Measurements from ENCODE around the gene AQP9. TPM values are rescaled to one million over a fixed set of nuclear protein-coding genes. Genes with fewer than 3 reads are reported as not detected.

Gene AQP9
- total RNA-seq, 1 donor from 2014 or later: not detected

DNA sequence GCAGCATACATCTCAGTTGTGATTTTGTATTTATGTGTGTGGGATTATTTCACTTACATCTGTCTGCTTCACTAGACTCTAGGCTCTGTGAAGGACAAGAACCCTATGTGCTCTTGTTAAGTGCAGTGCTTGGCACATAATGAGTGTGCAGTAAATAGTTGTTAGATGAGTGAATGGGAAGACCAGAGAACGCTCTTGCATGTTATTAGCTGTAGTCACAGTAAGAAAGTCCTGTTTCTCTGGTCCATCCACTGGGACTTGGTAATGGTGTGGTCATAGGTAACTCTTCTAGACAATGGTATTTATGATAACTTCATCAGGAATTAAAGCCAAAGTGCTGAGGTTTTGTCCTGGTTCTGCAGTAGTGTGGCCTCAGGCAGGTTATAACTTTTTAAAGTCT, 1.4 kb upstream of the AQP9 start:
- TF ChIP-seq, protein P1, sequence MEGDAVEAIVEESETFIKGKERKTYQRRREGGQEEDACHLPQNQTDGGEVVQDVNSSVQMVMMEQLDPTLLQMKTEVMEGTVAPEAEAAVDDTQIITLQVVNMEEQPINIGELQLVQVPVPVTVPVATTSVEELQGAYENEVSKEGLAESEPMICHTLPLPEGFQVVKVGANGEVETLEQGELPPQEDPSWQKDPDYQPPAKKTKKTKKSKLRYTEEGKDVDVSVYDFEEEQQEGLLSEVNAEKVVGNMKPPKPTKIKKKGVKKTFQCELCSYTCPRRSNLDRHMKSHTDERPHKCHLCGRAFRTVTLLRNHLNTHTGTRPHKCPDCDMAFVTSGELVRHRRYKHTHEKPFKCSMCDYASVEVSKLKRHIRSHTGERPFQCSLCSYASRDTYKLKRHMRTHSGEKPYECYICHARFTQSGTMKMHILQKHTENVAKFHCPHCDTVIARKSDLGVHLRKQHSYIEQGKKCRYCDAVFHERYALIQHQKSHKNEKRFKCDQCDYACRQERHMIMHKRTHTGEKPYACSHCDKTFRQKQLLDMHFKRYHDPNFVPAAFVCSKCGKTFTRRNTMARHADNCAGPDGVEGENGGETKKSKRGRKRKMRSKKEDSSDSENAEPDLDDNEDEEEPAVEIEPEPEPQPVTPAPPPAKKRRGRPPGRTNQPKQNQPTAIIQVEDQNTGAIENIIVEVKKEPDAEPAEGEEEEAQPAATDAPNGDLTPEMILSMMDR (IDR thresholded peaks at IDR 0.05): no peak
- TF ChIP-seq EZH2phosphoT487 (IDR thresholded peaks at IDR 0.05) (no peak), EZH2 (IDR thresholded peaks at IDR 0.05) (no peak)
- Histone ChIP-seq H2AFZ (replicated peaks) (no peak overlapping the region), H3K27me3 (no peaks in the 10 kb centered on the region), H3K36me3 (no peaks in the 10 kb centered on the region), H3K9me3 (ENCODE audit: low read depth) (no peaks in the 10 kb centered on the region), H3K27ac (no peak overlapping the region), H3K79me2 (ENCODE audit: low read depth) (no peaks in the 10 kb centered on the region), H3K4me2 (no peak overlapping the region), H3F3A (ENCODE audit: low read depth) (no peaks in the 10 kb centered on the region), H4K20me1 (ENCODE audit: low read depth) (no peaks in the 10 kb centered on the region), H3K4me3 (no peak overlapping the region), H3K4me1 (no peaks in the 10 kb centered on the region), H3K9ac (no peak overlapping the region)
- DNase-seq (ENCODE audit: low spot score): no peak
- Mint-ChIP-seq H3K36me3 (no peaks in the 10 kb centered on the region), H3K27me3 (ENCODE audit: insufficient read depth, low read depth) (peaks cover 4% of the 10 kb centered on the region), H3K4me3 (no peak overlapping the region), H3K4me1 (no peaks in the 10 kb centered on the region), H3K27ac (no peak overlapping the region), H3K9me3 (no peaks in the 10 kb centered on the region)

DNA sequence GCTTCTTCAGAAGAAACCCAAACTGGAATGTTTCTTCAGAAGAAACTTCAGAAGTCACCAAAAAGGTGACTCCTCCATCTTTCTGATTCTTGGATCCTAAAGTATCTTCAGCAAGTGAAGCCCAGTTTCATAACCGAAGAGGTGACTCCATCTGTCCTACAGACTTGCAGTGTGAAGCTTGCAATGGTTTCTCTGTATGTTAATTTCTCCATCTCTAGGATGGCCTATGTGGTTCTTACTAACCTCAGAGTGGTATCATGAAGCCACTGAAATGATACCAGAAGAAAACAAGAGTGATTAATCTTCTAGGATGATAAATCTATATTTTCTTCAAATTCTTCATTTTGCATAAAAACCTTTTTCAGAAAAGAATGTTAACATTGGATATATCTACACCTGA, 495 bp upstream of the AQP9 start:
- H3K9me3 Mint-ChIP-seq: no peaks in the 10 kb centered on the region
- H3K27ac Mint-ChIP-seq: no peak overlapping the region
- Histone ChIP-seq H3K4me3 (no peak overlapping the region), H3K9ac (no peak overlapping the region), H3K27ac (no peak overlapping the region), H3K4me2 (no peak overlapping the region), H3K9me3 (ENCODE audit: low read depth) (no peaks in the 10 kb centered on the region), H3K79me2 (ENCODE audit: low read depth) (no peaks in the 10 kb centered on the region), H3K4me1 (no peaks in the 10 kb centered on the region), H3F3A (ENCODE audit: low read depth) (no peaks in the 10 kb centered on the region), H4K20me1 (ENCODE audit: low read depth) (no peaks in the 10 kb centered on the region), H2AFZ (replicated peaks) (no peak overlapping the region), H3K36me3 (no peaks in the 10 kb centered on the region), H3K27me3 (no peaks in the 10 kb centered on the region)
- TF ChIP-seq EZH2phosphoT487 (IDR thresholded peaks at IDR 0.05): no peak
- TF ChIP-seq, protein P1 (IDR thresholded peaks at IDR 0.05): no peak
- TF ChIP-seq EZH2 (IDR thresholded peaks at IDR 0.05): no peak
- no peak overlapping the region for H3K4me3 Mint-ChIP-seq
- H3K4me1 Mint-ChIP-seq: no peaks in the 10 kb centered on the region
- H3K36me3 Mint-ChIP-seq: no peaks in the 10 kb centered on the region
- peaks cover 4% of the 10 kb centered on the region for H3K27me3 Mint-ChIP-seq (ENCODE audit: insufficient read depth, low read depth)
- no peak for DNase-seq (ENCODE audit: low spot score)

DNA sequence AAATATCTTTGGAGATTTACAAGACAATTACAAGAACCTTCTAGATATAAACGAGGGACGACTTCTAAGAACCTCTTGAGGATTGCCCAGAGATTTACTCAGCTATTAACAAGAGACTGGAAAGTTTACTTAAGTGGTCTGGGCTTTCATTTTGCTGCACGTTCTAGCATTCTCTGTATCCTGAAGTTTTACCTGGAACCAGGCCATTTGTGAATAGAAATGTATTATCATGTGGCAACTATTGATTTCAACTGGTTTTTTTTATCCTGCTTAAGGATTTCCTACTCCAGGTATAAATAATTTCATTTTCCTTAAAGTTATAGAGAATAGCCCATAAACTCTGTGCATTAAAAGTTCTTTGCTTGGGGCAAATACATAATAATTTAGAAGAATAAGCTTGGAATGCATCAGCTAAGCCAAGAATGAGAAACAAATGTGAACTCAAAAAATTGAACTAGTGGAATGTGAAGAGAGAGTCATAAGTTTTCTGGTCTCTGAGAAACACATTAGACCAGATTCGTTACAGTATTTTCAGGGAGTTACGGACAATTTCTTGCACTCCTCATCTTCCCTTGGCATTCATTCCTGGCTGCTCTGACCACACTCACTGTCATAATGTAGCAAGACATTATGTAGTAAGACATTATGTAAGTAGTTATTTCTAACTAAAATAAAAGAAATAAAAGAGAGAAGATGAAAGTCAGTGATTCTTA, 1.3 kb downstream of the AQP9 start:
- Histone ChIP-seq H3K4me3 (no peak overlapping the region), H3K79me2 (ENCODE audit: low read depth) (no peaks in the 10 kb centered on the region), H3K9ac (no peak overlapping the region), H3K4me2 (no peak overlapping the region), H4K20me1 (ENCODE audit: low read depth) (no peaks in the 10 kb centered on the region), H2AFZ (replicated peaks) (no peak overlapping the region), H3K27me3 (no peaks in the 10 kb centered on the region), H3F3A (ENCODE audit: low read depth) (no peaks in the 10 kb centered on the region), H3K9me3 (ENCODE audit: low read depth) (no peaks in the 10 kb centered on the region), H3K4me1 (no peaks in the 10 kb centered on the region), H3K36me3 (no peaks in the 10 kb centered on the region), H3K27ac (no peak overlapping the region)
- H3K27ac Mint-ChIP-seq: no peak overlapping the region
- no peak for DNase-seq (ENCODE audit: low spot score)
- no peaks in the 10 kb centered on the region for H3K36me3 Mint-ChIP-seq
- no peaks in the 10 kb centered on the region for H3K9me3 Mint-ChIP-seq
- peaks cover 4% of the 10 kb centered on the region for H3K27me3 Mint-ChIP-seq (ENCODE audit: insufficient read depth, low read depth)
- no peak overlapping the region for H3K4me3 Mint-ChIP-seq
- TF ChIP-seq EZH2phosphoT487 (IDR thresholded peaks at IDR 0.05) (no peak), EZH2 (IDR thresholded peaks at IDR 0.05) (no peak)
- TF ChIP-seq, protein P1 (IDR thresholded peaks at IDR 0.05): no peak
- H3K4me1 Mint-ChIP-seq: no peaks in the 10 kb centered on the region
